ENCODE results near the gene ABCC4. TPM values are rescaled to one million over a fixed set of nuclear protein-coding genes. Genes with fewer than 3 reads are reported as not detected.

ABCC4 gene
- total and polyA plus RNA-seq, 9 of the 15 experiments (the other 6 are each of a cell fraction or from before 2014, with no cell fraction given) = 9.4 to 46.1 (median 25.4) TPM

DNA sequence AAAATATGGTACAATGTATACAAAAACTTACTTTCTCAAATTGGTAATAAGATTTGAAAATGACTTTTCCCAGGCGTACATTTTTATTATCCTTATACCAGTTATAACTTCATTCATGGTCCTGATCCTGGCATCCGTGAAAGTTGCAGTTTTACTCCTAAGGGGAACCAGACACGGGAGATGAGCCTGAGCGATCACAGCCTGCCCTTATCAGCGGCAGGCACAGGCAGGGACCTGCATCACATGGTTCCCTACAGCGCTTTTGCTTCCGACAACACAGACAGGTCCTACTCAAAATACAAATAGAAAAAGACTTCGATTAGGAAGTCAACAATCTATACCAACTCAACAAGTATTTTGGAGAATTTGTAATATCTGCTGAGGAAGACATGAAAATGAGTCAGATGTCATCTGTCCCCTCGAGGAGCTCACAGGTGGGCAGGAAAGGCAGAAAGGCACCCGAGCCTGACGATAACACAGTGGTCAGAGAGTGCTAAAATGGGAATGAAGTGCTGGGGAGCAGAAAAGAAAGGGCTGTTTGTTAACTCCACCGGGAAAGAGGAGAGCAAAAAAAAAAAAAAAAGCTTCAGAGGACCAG, 93.4 kb downstream of the ABCC4 start (continued):
- TF ChIP-seq, protein P1, sequence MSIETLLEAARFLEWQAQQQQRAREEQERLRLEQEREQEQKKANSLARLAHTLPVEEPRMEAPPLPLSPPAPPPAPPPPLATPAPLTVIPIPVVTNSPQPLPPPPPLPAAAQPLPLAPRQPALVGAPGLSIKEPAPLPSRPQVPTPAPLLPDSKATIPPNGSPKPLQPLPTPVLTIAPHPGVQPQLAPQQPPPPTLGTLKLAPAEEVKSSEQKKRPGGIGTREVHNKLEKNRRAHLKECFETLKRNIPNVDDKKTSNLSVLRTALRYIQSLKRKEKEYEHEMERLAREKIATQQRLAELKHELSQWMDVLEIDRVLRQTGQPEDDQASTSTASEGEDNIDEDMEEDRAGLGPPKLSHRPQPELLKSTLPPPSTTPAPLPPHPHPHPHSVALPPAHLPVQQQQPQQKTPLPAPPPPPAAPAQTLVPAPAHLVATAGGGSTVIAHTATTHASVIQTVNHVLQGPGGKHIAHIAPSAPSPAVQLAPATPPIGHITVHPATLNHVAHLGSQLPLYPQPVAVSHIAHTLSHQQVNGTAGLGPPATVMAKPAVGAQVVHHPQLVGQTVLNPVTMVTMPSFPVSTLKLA (conservative IDR thresholded peaks at IDR 0.05) = peak; percentile 12 to 45; a peak in 1 of 4 replicates
- TF ChIP-seq CHD2 (IDR thresholded peaks at IDR 0.05; ENCODE audit: low read depth, low read length) (no peak), MYC (IDR thresholded peaks at IDR 0.05; ENCODE audit: low read depth, low read length) (no peak), MYC (CRISPR knock-in tag; IDR thresholded peaks at IDR 0.05; ENCODE audit: borderline replicate concordance, low read depth) (no peak), FOXK1 (CRISPR knock-in tag; IDR thresholded peaks at IDR 0.05; ENCODE audit: borderline replicate concordance) (no peak), NR3C1 (CRISPR knock-in tag; IDR thresholded peaks at IDR 0.05) (no peak), PHF8 (IDR thresholded peaks at IDR 0.05; ENCODE audit: borderline replicate concordance, low read length) (no peak), SMARCC2 (IDR thresholded peaks at IDR 0.05; ENCODE audit: low read depth) (no peak), ZKSCAN1 (IDR thresholded peaks at IDR 0.05; ENCODE audit: low read depth, low read length) (no peak), MBD2 (IDR thresholded peaks at IDR 0.05; ENCODE audit: borderline replicate concordance, low read depth) (no peak), NR2F6 (CRISPR knock-in tag; IDR thresholded peaks at IDR 0.05) (no peak), SUPT5H (IDR thresholded peaks at IDR 0.05) (no peak), TEAD4 (IDR thresholded peaks at IDR 0.05; ENCODE audit: low read length) (peak; percentile 60), TEAD4 (CRISPR knock-in tag; IDR thresholded peaks at IDR 0.05; ENCODE audit: borderline replicate concordance) (no peak), ADNP (tag; IDR thresholded peaks at IDR 0.05) (no peak), ETV5 (CRISPR knock-in tag; IDR thresholded peaks at IDR 0.05; ENCODE audit: low read depth) (no peak), TAF1 (IDR thresholded peaks at IDR 0.05; ENCODE audit: control insufficient read depth, extremely low read depth, insufficient read depth, low read length, severe bottlenecking) (no peak), TCF3 (CRISPR knock-in tag; IDR thresholded peaks at IDR 0.05) (peak; percentile 74)
- TF ChIP-seq, protein P2, sequence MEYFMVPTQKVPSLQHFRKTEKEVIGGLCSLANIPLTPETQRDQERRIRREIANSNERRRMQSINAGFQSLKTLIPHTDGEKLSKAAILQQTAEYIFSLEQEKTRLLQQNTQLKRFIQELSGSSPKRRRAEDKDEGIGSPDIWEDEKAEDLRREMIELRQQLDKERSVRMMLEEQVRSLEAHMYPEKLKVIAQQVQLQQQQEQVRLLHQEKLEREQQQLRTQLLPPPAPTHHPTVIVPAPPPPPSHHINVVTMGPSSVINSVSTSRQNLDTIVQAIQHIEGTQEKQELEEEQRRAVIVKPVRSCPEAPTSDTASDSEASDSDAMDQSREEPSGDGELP (CRISPR knock-in tag; IDR thresholded peaks at IDR 0.05; ENCODE audit: borderline replicate concordance) = peak; percentile 38; the same call in 1 of the 2 replicates
- TF ChIP-seq, protein P3, sequence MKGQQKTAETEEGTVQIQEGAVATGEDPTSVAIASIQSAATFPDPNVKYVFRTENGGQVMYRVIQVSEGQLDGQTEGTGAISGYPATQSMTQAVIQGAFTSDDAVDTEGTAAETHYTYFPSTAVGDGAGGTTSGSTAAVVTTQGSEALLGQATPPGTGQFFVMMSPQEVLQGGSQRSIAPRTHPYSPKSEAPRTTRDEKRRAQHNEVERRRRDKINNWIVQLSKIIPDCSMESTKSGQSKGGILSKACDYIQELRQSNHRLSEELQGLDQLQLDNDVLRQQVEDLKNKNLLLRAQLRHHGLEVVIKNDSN (CRISPR knock-in tag; IDR thresholded peaks at IDR 0.05) = peak; percentile 63
- TF ChIP-seq, protein P4, sequence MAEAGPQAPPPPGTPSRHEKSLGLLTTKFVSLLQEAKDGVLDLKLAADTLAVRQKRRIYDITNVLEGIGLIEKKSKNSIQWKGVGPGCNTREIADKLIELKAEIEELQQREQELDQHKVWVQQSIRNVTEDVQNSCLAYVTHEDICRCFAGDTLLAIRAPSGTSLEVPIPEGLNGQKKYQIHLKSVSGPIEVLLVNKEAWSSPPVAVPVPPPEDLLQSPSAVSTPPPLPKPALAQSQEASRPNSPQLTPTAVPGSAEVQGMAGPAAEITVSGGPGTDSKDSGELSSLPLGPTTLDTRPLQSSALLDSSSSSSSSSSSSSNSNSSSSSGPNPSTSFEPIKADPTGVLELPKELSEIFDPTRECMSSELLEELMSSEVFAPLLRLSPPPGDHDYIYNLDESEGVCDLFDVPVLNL (CRISPR knock-in tag; IDR thresholded peaks at IDR 0.05; ENCODE audit: low read depth) = no peak
- TF ChIP-seq, protein P5, sequence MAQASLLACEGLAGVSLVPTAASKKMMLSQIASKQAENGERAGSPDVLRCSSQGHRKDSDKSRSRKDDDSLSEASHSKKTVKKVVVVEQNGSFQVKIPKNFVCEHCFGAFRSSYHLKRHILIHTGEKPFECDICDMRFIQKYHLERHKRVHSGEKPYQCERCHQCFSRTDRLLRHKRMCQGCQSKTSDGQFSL (CRISPR knock-in tag; IDR thresholded peaks at IDR 0.05) = no peak
- TF ChIP-seq, protein P5 (tag; IDR thresholded peaks at IDR 0.05) = no peak
- TF ChIP-seq, protein P6, sequence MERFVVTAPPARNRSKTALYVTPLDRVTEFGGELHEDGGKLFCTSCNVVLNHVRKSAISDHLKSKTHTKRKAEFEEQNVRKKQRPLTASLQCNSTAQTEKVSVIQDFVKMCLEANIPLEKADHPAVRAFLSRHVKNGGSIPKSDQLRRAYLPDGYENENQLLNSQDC (CRISPR knock-in tag; IDR thresholded peaks at IDR 0.05) = no peak

Data from K562 (cell line).